ENCODE data around the gene HLA-DMA.

The HLA-DMA gene

GRCh38 chr6:32952817-32953739 lies at the start of gene HLA-DMA:
HLA-DMA (minus strand) TSS chr6:32953097; CDS start chr6:32953036, 61 bp downstream.
- DNase-seq = peak; percentile 33

GRCh38 chr6:33001685-33002084 lies 48.8 kb upstream of the HLA-DMA start:
- DNase-seq = no peak

GRCh38 chr6:33000055-33000454 lies 47.2 kb upstream of the HLA-DMA start:
- no peak for DNase-seq

- no peak for DNase-seq
Observed at GRCh38 chr6:32995448-32995847, 42.6 kb upstream of the HLA-DMA start.

- no peak for DNase-seq
Observed at GRCh38 chr6:32993363-32993973, 40.6 kb upstream of the HLA-DMA start.

- DNase-seq = no peak
Observed at GRCh38 chr6:32991972-32992371, 39.1 kb upstream of the HLA-DMA start.

GRCh38 chr6:32989368-32989767 lies 36.5 kb upstream of the HLA-DMA start:
- DNase-seq = no peak

GRCh38 chr6:32984622-32985389 lies 31.9 kb upstream of the HLA-DMA start:
- DNase-seq = peak; percentile 72

GRCh38 chr6:32983964-32984621 lies 31.2 kb upstream of the HLA-DMA start:
- DNase-seq = no peak

- DNase-seq = no peak
Observed at GRCh38 chr6:32983493-32983848, 30.6 kb upstream of the HLA-DMA start.

- DNase-seq = no peak
Observed at GRCh38 chr6:32982702-32983492, 30.0 kb upstream of the HLA-DMA start.

GRCh38 chr6:32982084-32982701 lies 29.3 kb upstream of the HLA-DMA start:
- DNase-seq = no peak

- no peak for DNase-seq
Observed at GRCh38 chr6:32980488-32981038, 27.7 kb upstream of the HLA-DMA start.

- no peak for DNase-seq
Observed at GRCh38 chr6:32979720-32980487, 27.0 kb upstream of the HLA-DMA start.

GRCh38 chr6:32977953-32978324 lies 25.0 kb upstream of the HLA-DMA start:
- DNase-seq = no peak

GRCh38 chr6:32977272-32977952 lies 24.5 kb upstream of the HLA-DMA start:
- DNase-seq = no peak

- DNase-seq = no peak
Observed at GRCh38 chr6:32976334-32977069, 23.6 kb upstream of the HLA-DMA start.

- DNase-seq = no peak
Observed at GRCh38 chr6:32975886-32976285, 23.0 kb upstream of the HLA-DMA start.

All from NK-92 treated with Interleukin-12 subunit alpha and Interleukin-12 subunit beta, amount 100 ng/mL, for 24 hours (cell line).